H7 (cell line): Measurements from ENCODE around the gene ATF5. TPM values are rescaled to one million over a fixed set of nuclear protein-coding genes. Genes with fewer than 3 reads are reported as not detected.

ENCODE experiments used
- DNase-seq: peaks from one replicate; pipeline ENCODE4 v3.0.0; 2012
- H3K27me3 ChIP-seq: 2 replicates; pipeline ENCODE4 v1.6.0; 2011; ENCODE audit warnings: mild to moderate bottlenecking, low read length; ENCODE audit not compliant: control insufficient read depth, insufficient read depth
- H3K36me3 ChIP-seq: replicated peaks from 2 replicates; pipeline ENCODE4 v1.5.1; 2011; ENCODE audit warnings: low read length; ENCODE audit not compliant: control insufficient read depth, insufficient read depth
- H3K4me3 ChIP-seq: 2 replicates; pipeline ENCODE4 v1.5.1; 2011; ENCODE audit warnings: low read depth, mild to moderate bottlenecking, control low read depth, low read length, moderate library complexity; ENCODE audit not compliant: insufficient read depth
- total RNA-seq: library from RNA; depleted of rRNA; stranded (reverse); fragments of >200 nt; shearing (Covaris generic); gene quantifications from 2 replicates; pipeline ENCODE4 v1.2.3, GENCODE V29; 2014; rRNA removed

The ATF5 gene
- total RNA-seq, 1 experiment from 2014 or later = 15.0 TPM

- no peaks in the 10 kb centered on the region for H3K27me3 ChIP-seq
- no peak overlapping the region for H3K4me3 ChIP-seq
- H3K36me3 ChIP-seq = no peaks in the 10 kb centered on the region; the same call in 1 of the 2 replicates
- no peak for DNase-seq
These were observed 49.3 kb downstream of the ATF5 start for GRCh38 chr19:49978324-49978723.

GRCh38 chr19:49981603-49982593 lies 52.9 kb downstream of the ATF5 start:
- H3K36me3 ChIP-seq = no peaks in the 10 kb centered on the region; the same call in none of the 2 replicates
- no peak for DNase-seq
- no peak overlapping the region for H3K4me3 ChIP-seq
- no peaks in the 10 kb centered on the region for H3K27me3 ChIP-seq

Other genes starting within 250 kb of the ATF5 start
- gene ADM5, start 239.6 kb upstream of the ATF5 start, total RNA-seq = 1.4 and 1.8 TPM in 2 replicates
- gene CPT1C, start 238.1 kb upstream of the ATF5 start, total RNA-seq = 25.8 and 28.9 TPM in 2 replicates
- 0.24 and 0.52 TPM in 2 replicates for gene TSKS, start 165.9 kb upstream of the ATF5 start, total RNA-seq
- 208 and 249 TPM in 2 replicates for gene AP2A1, start 162.2 kb upstream of the ATF5 start, total RNA-seq
- 48.5 and 49.5 TPM in 2 replicates for gene FUZ, start 115.9 kb upstream of the ATF5 start, total RNA-seq
- 49.3 and 53.5 TPM in 2 replicates for gene MED25, start 110.9 kb upstream of the ATF5 start, total RNA-seq
- 205 and 219 TPM in 2 replicates for gene PTOV1, start 78.0 kb upstream of the ATF5 start, total RNA-seq
- gene PNKP, start 61.6 kb upstream of the ATF5 start, total RNA-seq = 76.2 and 94.7 TPM in 2 replicates
- gene AKT1S1, start 51.9 kb upstream of the ATF5 start, total RNA-seq = 7.2 and 12.9 TPM in 2 replicates
- gene TBC1D17, start 51.5 kb upstream of the ATF5 start, total RNA-seq = 10.2 and 12.6 TPM in 2 replicates
- 0.59 and 0.73 TPM in 2 replicates for gene IL4I1, start 32.3 kb upstream of the ATF5 start, total RNA-seq
- gene NUP62, start 299 bp downstream of the ATF5 start, total RNA-seq = 104 and 109 TPM in 2 replicates
- not detected in 2 replicates for gene SIGLEC11, start 32.0 kb downstream of the ATF5 start, total RNA-seq
- 27.7 and 34.3 TPM in 2 replicates for gene VRK3, start 96.2 kb downstream of the ATF5 start, total RNA-seq
- 6.8 and 8.2 TPM in 2 replicates for gene ZNF473, start 96.8 kb downstream of the ATF5 start, total RNA-seq
- gene IZUMO2, start 234.1 kb downstream of the ATF5 start, total RNA-seq = not detected in 2 replicates